Measurements from ENCODE around the gene CDC34. TPM values are rescaled to one million over a fixed set of nuclear protein-coding genes. Genes with fewer than 3 reads are reported as not detected.

Gene CDC34
- total RNA-seq, 1 experiment from 2014 or later = 129 TPM

GRCh38 chr19:590396-590745 lies 58.8 kb downstream of the CDC34 start (continued):
- no peak for TF ChIP-seq ZNF281 (CRISPR knock-in tag; IDR thresholded peaks at IDR 0.05)
- TF ChIP-seq, protein P1, sequence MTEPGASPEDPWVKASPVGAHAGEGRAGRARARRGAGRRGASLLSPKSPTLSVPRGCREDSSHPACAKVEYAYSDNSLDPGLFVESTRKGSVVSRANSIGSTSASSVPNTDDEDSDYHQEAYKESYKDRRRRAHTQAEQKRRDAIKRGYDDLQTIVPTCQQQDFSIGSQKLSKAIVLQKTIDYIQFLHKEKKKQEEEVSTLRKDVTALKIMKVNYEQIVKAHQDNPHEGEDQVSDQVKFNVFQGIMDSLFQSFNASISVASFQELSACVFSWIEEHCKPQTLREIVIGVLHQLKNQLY (CRISPR knock-in tag; IDR thresholded peaks at IDR 0.05) = no peak
- TF ChIP-seq ATF3 (CRISPR knock-in tag; conservative IDR thresholded peaks at IDR 0.05) = no peak

- ChIA-PET POLR2A (no interaction called here), CTCF (no interaction called here)
- Mint-ChIP-seq H3K4me1 (no peaks in the 10 kb centered on the region), H3K27ac (no peak overlapping the region), H3K4me3 (no peak overlapping the region), H3K9me3 (no peaks in the 10 kb centered on the region), H3K36me3 (no peaks in the 10 kb centered on the region), H3K27me3 (ENCODE audit: low read depth) (peaks cover 43% of the 10 kb centered on the region)
- ATAC-seq = no peak
- no peak for DNase-seq (ENCODE audit: low spot score)
- no peak for TF ChIP-seq ELF4 (CRISPR knock-in tag; IDR thresholded peaks at IDR 0.05; ENCODE audit: low read depth)
- TF ChIP-seq EMX1 (CRISPR knock-in tag; IDR thresholded peaks at IDR 0.05) = no peak
- no peak for TF ChIP-seq NFATC4 (CRISPR knock-in tag; IDR thresholded peaks at IDR 0.05)
- no peak for TF ChIP-seq ZNF281 (CRISPR knock-in tag; IDR thresholded peaks at IDR 0.05)
- TF ChIP-seq ATF6 (CRISPR knock-in tag; IDR thresholded peaks at IDR 0.05) = no peak
- no peak for TF ChIP-seq GRHL2 (CRISPR knock-in tag; IDR thresholded peaks at IDR 0.05; ENCODE audit: insufficient replicate concordance, severe bottlenecking)
- TF ChIP-seq, protein P2, sequence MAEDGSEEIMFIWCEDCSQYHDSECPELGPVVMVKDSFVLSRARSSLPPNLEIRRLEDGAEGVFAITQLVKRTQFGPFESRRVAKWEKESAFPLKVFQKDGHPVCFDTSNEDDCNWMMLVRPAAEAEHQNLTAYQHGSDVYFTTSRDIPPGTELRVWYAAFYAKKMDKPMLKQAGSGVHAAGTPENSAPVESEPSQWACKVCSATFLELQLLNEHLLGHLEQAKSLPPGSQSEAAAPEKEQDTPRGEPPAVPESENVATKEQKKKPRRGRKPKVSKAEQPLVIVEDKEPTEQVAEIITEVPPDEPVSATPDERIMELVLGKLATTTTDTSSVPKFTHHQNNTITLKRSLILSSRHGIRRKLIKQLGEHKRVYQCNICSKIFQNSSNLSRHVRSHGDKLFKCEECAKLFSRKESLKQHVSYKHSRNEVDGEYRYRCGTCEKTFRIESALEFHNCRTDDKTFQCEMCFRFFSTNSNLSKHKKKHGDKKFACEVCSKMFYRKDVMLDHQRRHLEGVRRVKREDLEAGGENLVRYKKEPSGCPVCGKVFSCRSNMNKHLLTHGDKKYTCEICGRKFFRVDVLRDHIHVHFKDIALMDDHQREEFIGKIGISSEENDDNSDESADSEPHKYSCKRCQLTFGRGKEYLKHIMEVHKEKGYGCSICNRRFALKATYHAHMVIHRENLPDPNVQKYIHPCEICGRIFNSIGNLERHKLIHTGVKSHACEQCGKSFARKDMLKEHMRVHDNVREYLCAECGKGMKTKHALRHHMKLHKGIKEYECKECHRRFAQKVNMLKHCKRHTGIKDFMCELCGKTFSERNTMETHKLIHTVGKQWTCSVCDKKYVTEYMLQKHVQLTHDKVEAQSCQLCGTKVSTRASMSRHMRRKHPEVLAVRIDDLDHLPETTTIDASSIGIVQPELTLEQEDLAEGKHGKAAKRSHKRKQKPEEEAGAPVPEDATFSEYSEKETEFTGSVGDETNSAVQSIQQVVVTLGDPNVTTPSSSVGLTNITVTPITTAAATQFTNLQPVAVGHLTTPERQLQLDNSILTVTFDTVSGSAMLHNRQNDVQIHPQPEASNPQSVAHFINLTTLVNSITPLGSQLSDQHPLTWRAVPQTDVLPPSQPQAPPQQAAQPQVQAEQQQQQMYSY (CRISPR knock-in tag; IDR thresholded peaks at IDR 0.05) = no peak
- no peak for TF ChIP-seq RELA (CRISPR knock-in tag; IDR thresholded peaks at IDR 0.05; ENCODE audit: borderline replicate concordance)
- no peak for TF ChIP-seq FOXJ3 (CRISPR knock-in tag; IDR thresholded peaks at IDR 0.05; ENCODE audit: borderline replicate concordance)
- TF ChIP-seq IRF2 (CRISPR knock-in tag; IDR thresholded peaks at IDR 0.05; ENCODE audit: borderline replicate concordance, low read depth) = 0 out of 2 replicates have a peak, but pooled peaks have one; percentile 23
- TF ChIP-seq ZNF396 (CRISPR knock-in tag; IDR thresholded peaks at IDR 0.05; ENCODE audit: borderline replicate concordance) = no peak
- TF ChIP-seq ETV6 (CRISPR knock-in tag; IDR thresholded peaks at IDR 0.05) = no peak
- TF ChIP-seq, protein P3, sequence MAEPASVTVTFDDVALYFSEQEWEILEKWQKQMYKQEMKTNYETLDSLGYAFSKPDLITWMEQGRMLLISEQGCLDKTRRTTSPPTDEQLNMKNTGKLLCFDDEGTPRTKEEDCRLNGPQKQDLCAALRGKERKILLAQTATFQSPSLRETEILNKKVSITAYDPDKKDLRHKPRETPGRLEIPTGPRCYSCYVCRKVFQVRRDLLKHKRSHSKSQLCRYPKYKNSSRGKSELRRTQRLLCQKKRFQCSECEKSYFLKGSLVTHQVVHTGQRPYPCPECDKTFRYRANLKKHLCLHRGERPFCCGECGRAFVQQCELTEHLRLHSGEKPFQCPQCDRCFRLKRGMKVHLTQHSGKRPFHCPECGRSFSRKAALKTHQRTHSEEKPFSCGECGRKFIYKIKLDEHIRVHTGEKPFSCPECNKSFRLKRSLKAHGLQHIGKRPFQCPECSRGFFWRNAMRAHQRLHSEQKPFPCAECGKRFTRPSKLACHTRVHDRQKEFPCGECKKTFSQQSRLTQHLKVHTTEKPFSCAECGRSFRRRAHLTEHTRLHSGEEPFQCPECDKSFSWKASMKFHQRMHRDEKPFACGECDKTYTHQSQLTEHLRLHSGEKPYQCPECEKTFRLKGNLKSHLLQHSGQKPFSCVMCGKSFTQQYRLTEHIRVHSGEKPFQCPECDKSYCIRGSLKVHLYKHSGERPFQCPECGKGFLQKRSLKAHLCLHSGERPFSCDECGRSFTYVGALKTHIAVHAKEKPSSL (CRISPR knock-in tag; conservative IDR thresholded peaks at IDR 0.05) = no peak
- TF ChIP-seq, protein P4, sequence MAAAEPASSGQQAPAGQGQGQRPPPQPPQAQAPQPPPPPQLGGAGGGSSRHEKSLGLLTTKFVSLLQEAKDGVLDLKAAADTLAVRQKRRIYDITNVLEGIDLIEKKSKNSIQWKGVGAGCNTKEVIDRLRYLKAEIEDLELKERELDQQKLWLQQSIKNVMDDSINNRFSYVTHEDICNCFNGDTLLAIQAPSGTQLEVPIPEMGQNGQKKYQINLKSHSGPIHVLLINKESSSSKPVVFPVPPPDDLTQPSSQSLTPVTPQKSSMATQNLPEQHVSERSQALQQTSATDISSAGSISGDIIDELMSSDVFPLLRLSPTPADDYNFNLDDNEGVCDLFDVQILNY (CRISPR knock-in tag; IDR thresholded peaks at IDR 0.05) = no peak
- TF ChIP-seq TCF7 (CRISPR knock-in tag; IDR thresholded peaks at IDR 0.05; ENCODE audit: low read depth) = no peak
- TF ChIP-seq MAX (CRISPR knock-in tag; IDR thresholded peaks at IDR 0.05) = 0 out of 2 replicates have a peak, but pooled peaks have one; percentile 1
- TF ChIP-seq JAZF1 (CRISPR knock-in tag; IDR thresholded peaks at IDR 0.05) = no peak
These were observed 59.2 kb downstream of the CDC34 start for GRCh38 chr19:590750-591098.
